GM19324 (cell line): ENCODE measurements around the gene GPBAR1.
A peak's percentile ranks its signal among the peaks of the same experiment; 100 is the strongest.
"Not testable (repeated sequence)": the region's sequence is repeated elsewhere in the genome, so short reads cannot be mapped to it uniquely, and the experiment has no call there.

Experiments
- ATAC-seq: cut with Tn5 transposase; IDR thresholded peaks from one replicate; pipeline ENCODE4 v1.9.1; 2021; ENCODE audit warnings: mild to moderate bottlenecking, moderate library complexity; ENCODE audit not compliant: unreplicated experiment, low FRiP score

GPBAR1 gene

GRCh38 chr2:218265626-218266025 lies 4.8 kb downstream of the GPBAR1 start:
- no peak for ATAC-seq

GRCh38 chr2:218266316-218266979 lies 5.6 kb downstream of the GPBAR1 start:
- no peak for ATAC-seq

GRCh38 chr2:218267259-218267658 lies 6.4 kb downstream of the GPBAR1 start:
- no peak for ATAC-seq

DNA sequence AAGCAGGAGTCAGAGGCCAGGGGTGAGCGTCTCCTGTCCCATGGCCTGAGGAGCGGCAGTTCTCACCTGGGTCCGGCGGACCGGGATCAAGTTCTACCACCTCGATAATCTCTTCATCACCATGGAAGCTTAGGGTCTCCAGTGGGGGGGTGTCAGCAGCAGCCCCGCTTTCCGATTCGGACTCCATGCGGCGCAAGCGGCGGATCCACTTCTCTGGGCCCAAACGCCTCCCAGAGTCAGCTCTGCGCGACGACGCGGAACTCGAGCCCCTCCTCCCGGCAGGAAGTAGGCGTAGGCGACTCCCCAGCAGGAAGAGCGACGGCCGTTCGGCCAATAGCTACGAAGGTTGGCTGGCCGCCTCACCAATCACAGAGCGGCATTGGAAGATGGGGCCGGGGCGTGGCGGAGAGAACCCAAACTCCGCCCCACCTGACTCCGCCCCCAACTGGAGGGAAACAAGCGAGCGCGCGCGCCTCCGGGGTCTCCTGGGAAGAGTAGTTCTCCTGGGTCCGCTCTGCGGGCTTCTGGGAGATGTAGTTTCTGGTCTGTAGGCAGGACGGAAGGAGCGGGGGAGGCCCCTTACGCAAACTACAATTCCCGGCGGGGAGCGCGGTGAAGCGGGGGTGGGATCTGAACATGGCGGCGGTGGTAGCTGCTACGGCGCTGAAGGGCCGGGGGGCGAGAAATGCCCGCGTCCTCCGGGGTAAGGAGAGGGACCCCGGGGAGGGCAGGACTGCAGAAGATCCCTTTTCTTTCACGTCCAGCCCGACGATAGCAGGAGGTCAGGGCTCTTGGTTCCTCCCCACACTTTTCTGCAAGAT lies 9.3 kb downstream of the GPBAR1 start, which contains the start of the genes AAMP and PNKD:
Gene AAMP (minus strand): TSS at position 238 of the 821 bp plus-strand sequence. CDS start 51 bp downstream, at position 187.
Gene PNKD (plus strand): TSS at position 620 of the 821 bp plus-strand sequence. CDS start 17 bp downstream, at position 637.
- peak; percentile 93 for ATAC-seq

DNA sequence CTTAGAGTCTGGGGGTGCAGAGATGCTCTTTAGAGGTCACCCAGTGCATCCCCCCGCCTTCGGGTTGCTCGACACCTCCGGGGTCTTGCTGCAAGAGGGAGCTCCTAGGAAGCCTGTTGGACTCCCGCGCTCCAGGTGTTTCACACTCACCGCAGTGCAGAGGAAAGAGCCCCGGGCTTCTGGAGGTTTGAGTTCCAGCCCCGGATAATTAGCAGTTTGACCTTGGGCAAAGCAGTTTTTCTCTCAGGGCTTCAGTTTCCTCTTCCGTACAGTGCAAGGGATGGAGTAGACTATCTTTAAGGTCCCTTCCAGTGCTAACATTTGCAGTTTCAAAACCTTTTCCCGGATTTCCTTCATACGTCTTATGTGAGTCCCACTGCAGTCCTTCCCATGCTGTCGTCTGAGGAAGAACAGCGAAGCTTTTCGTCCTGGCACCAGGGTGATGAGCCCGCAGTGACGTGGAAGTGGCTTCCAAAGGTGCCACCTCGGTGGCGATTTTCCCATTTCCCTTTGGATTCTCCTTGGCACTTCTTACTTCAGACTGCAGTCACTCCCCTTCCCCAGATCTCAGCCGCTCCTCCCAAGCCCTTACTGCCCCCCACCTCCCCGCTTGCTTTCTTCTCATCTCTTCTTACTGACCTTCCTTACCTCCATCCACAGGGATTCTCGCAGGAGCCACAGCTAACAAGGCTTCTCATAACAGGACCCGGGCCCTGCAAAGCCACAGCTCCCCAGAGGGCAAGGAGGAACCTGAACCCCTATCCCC lies 10.1 kb downstream of the GPBAR1 start:
- ATAC-seq: no peak

DNA sequence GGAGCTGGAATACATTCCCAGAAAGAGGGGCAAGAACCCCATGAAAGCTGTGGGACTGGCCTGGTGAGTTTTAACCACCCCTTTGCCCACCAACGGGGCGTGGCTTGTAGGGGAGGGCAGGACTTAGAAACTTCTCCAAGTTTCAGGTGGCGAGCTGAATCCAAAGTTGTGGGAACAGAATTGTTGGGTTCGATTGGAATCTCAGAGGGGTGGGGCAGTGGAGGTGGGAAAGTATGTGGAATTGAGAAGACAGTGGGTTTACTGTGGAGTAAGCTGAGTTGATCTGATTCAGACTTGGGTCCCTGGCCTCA lies 10.6 kb downstream of the GPBAR1 start:
- no peak for ATAC-seq

DNA sequence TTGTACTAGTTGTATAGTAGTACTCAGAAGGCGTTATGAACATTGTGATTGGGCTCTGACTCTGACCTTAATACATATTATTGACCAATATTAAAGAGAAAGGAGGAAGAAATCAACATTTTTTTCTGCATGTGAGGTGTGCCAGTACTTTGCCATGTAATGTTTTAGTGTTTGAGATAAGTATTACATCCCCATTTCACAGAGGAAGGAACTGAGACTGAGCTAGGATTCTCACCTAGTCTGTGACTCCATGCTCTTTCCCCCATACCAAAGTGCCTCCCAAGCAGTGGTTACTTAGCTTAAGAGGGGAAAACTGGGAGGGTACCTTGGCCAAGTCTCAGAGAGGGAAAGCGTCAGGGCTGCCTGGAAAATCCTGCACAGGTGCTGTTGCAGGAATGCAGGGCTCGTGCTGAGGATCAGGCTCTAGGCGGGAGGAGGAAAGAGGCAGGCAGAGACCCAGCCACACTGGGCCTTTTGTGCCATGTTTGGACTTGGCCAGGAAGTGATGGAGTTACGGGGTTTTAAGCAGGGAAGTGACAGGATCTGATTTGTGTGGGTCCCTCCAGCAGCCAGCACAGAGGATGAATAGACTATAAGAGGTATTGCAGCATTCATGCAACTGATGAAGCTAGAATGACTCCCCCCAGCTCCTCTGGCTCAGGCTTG lies 11.2 kb downstream of the GPBAR1 start:
- no peak for ATAC-seq

- ATAC-seq: peak; percentile 17
Measured at GRCh38 chr2:218272531-218273212, 11.9 kb downstream of the GPBAR1 start.

DNA sequence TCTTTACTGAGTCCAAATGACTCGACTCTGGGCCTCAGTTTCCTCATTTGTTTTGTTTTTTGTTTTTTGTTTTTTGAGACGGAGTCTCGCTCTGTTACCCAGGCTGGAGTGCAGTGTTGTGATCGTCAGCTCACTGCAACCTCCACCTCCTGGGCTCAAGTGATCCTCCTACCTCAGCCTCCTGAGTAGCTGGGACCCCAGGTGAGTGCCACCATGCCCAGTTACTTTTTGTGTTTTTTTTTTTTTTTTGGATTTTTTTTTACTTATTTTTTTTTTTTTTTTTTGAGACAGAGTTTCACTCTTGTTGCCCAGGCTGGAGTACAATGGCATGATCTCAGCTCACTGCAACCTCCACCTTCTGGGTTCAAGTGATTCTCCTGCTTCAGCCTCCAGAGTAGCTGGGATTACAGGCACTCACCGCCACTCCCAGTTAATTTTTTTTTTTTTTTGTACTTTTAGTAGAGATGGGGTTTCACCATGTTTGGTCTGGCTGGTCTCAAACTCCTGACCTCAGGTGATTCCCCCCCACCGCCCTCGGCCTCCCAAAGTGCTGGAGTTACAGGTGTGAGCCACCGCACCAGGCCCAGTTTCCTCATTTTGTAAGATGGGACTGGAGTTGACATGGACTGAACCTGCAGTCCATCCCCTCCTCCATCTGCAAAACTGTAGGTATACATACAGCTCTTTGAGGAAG lies 12.5 kb downstream of the GPBAR1 start:
- ATAC-seq: not testable (repeated sequence)

DNA sequence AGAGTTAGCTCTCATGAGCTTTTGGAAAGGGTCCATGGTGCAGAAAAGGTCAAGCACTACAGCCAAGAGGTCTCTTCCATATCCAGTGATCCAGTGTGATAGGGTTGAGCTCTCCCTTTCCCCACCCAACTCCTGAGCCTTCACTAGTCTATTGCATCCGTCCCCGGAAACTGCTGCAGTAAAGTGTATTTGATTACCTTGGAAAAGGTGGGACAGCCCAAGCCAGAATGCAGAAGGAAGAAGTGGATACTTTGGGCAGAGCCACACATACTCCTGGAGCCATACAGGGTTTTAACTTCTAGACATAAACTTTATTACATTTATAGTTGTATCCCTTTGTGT lies 13.1 kb downstream of the GPBAR1 start:
- ATAC-seq: no peak

GRCh38 chr2:218274586-218274985 lies 13.8 kb downstream of the GPBAR1 start:
- no peak for ATAC-seq

DNA sequence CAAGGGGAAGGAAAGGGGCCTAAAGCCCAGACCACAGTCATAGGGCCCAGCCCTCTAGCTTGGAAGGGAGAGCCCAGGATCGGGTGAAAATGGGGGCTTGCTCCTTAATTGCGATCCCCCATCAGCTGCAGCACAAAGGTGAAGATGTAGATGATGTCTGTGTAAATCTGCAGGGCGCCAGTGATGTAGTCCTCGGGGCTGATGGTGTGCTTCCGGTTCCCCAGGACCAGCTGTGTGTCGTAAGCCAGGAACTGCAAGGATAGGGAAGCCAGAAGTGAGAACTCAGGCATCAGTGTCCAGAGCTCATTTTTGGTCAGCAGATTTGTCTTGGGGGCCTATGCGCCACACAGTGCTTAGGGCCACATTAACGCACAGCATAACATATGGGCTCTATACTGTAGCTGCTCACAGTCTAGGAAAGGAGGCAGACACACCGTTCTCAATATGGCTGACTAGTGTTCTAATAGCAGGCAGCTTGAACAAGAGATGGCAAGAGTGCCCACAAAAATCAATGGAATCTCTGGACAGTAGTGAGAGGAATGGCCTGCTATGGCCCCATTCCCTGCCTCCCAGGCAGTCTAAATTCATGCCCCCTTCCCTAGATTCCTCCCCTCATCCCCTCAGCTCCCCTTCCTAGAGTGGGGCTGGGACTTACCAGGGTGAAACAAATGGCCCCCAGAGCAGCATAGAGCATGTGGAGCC lies 14.7 kb downstream of the GPBAR1 start:
- ATAC-seq: no peak

DNA sequence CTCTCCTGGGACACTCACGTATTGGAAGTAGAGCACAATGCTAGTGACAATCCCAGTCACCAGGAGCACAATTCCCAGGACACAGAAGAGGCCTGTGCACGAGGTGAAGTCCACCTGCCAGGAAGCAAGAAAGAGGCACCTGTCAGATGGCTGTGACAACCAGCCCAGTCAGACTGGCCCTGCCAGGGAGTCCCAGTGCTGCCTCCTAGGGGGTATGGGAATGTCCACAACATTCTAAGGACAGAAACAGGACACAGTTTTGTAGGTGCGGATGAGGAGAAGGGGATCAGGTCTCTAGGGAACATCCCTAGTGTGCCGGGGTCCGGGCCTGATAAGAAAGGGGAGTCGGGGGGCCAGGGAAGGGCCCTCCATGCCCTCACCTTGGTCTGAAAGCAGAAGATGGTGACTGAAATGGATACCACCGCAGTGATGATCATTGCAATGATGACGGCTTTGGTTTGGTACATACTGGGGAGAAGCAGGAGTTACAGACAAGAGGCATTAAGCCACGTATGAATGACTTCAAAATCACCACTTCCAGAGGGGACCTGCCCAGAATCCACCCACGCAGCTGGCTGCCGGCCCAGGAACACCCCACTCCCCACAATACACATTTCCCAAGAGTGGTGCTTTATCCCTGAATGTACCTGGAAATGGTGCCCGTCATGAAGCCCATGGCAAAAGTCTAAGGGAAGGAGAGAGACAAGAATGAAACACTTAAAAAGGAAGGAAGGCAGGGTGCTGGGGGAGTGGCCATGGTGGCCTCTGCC lies 16.4 kb downstream of the GPBAR1 start:
- ATAC-seq: no peak

- ATAC-seq: no peak
Measured at GRCh38 chr2:218277921-218278320, 17.1 kb downstream of the GPBAR1 start.

GRCh38 chr2:218278531-218279360 lies 17.9 kb downstream of the GPBAR1 start:
- no peak for ATAC-seq

- ATAC-seq: no peak
Measured at GRCh38 chr2:218280260-218280870, 19.6 kb downstream of the GPBAR1 start.

- no peak for ATAC-seq
Measured at GRCh38 chr2:218281449-218281848, 20.6 kb downstream of the GPBAR1 start.
